Adrenal gland (tissue), 5 donors: ENCODE results near the gene KCTD10.

Experiments
- CTCF ChIP-seq, 6 experiments: fragments of 450-650 bp in 4 of 6; fragments of 200-600 bp in 2 of 6; sonication (generic) in 1 of 6; IDR thresholded peaks; 1 replicate in 5 of 6; 2 replicates in 1 of 6; pipeline versions ENCODE4 v1.5.1 to v1.8.0; 2016 to 2021; ENCODE audit warnings: antibody characterized with exemption in 6 of 6, mild to moderate bottlenecking in 2 of 6, moderate library complexity in 1 of 6
- POLR2A ChIP-seq, 2 donors: fragments of 450-650 bp; IDR thresholded peaks; one replicate each; pipeline ENCODE4 v1.6.1; 2017; ENCODE audit warnings: antibody characterized with exemption in 2 of 2, mild to moderate bottlenecking in 2 of 2, moderate library complexity in 1 of 2
- donor health status: DM: no; HTN: no; CAD: no.

GRCh38 chr12:109473006-109473405, 4.1 kb downstream of the KCTD10 start:
- TF ChIP-seq POLR2A (IDR thresholded peaks at IDR 0.05) (no peak), CTCF (IDR thresholded peaks at IDR 0.05) (no peak)
